GM19238 (cell line): ENCODE results near the gene MNX1.

Source experiments
- DNase-seq: peaks from one replicate; pipeline ENCODE4 v3.0.0; 2011; ENCODE audit warnings: low spot score; ENCODE audit not compliant: insufficient read length

MNX1 gene

DNA sequence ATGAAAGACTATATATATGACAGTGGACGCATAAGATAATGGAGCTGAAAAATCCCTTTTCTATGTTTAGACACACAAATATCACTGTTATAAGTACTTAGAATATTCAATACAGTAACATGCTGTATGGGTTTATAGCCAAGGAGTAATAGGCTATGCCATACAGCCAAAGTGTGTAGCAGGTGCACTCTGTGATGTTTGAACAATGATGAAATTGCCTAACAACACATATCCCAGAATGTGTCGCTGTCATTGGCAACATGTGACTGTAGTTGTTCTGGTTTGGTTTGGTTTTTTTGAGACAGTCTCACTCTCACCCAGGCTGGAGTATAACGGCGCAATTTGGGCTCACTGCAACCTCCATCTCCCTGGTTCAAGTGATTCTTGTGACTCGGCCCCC, 34.8 kb downstream of the MNX1 start:
- DNase-seq, result no peak

- DNase-seq, result no peak
Measured at GRCh38 chr7:156969972-156970420, 40.5 kb downstream of the MNX1 start.

DNA sequence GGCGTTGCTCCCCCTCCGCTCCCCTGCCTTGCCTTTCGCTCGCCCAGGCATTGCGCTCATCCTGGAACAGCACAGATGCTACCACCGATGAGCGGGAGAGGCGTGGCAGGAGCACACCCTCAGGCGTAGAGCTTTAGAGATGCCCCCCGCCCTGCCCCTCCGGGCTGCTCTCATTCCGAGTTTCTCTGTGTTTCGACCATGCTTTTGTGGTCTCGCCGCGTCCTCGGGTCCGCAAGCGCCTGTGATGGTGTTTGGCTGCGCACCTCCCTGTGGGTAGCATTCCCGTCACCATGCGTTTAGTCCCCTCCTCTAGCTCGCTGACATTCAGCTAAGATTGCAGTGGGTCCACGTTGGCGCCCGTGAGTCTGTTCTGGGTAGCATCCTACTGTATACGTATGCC, 42.3 kb downstream of the MNX1 start:
- DNase-seq, result no peak

DNA sequence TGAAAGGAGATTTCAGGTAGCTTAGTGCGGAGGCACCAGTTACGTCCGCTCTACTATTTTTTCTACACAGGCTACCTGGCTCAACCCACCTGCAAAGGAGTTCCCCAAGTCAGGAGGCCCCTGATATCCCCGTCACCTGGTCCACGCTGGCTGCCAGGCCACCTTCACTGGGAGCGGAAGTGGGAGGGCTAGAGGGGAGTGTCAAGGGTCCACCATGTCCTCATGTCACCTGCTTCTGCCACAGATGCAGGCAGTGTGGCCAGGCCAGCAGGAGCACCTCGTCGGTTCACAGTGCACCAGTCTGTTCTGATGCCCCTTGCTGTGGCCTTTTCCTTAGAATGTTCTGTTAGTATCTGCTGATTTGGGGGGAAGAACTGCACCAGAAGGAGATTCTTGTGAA, 44.1 kb downstream of the MNX1 start:
- DNase-seq, result no peak

- DNase-seq, result no peak
Measured at GRCh38 chr7:156964971-156965370, 45.5 kb downstream of the MNX1 start.

DNA sequence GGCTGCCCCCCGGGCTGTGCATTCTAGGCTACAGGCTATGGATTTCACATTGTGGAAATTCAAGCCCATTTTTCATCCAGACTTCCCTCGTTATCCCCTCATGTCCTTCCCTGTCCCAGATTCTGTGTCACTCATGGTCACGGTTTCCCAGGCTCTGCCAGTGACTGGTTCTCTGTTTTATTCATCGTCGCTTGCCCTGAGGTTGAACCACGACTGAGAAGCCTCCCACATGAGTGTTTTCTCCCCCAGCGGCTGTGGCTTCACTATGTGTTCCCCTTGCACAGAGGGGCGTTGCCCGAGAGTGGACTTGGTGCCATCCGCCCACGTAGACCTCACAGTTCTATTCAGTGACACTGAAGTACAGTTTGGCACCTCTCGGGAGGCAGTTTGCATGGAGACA, 47.0 kb downstream of the MNX1 start:
- no peak for DNase-seq

DNA sequence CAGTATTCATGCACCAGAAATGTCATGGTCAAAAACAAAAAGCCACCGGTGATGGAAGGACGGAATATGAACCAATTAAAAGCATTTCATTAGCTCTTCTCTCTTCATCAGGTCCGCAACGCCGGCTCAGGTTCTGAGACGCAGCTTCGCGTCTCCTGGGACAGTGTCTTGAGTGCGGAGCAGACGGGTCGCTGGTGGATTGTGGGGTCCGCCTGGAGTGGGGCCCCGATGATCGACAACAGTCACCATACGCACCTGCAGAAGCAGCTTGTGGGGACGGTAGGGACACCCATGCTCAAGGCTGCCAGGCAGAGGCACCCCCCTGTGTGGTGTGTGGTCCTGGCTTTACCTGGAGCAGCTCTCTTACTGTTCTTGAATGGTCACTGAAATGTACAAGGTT, 47.6 kb downstream of the MNX1 start:
- DNase-seq, result no peak

DNA sequence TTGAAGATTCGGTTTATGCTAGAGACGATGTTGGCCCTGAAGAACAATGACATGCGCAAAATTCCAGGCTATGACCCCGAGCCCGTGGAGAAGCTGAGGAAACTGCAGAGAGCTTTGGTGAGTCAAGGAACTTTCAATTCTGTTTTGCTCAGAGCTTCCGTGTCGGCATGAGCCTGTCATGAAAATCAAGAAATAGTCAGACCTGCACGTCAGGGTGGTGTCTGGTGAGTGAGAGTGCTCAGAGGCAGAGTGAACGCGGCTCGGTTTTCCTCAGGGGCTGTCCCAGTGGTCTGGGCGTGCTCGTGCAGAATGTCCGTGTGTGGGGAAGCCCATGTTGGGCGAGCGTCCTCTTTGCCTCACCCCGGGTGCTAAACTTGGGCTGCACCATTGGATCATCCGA, 48.3 kb downstream of the MNX1 start:
- DNase-seq, result no peak

DNA sequence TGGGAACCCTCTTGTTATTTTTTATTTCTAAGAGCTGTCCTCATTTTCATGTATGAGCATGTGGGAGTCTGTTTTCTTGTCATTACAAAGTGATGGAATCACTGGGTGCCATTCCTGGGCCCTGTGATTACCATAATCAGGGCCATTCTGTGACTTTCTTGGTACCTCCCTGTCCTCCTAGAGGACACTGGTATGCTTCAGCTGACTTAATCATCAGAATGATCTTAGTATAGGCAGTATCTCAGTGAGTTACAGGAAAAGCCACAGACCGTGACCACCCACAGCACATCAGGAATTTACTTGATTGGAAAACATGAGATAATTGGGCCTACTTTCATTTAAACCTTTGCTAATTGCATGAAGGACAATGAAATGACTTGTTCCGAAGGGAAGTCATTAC, 53.7 kb downstream of the MNX1 start:
- DNase-seq, result no peak

DNA sequence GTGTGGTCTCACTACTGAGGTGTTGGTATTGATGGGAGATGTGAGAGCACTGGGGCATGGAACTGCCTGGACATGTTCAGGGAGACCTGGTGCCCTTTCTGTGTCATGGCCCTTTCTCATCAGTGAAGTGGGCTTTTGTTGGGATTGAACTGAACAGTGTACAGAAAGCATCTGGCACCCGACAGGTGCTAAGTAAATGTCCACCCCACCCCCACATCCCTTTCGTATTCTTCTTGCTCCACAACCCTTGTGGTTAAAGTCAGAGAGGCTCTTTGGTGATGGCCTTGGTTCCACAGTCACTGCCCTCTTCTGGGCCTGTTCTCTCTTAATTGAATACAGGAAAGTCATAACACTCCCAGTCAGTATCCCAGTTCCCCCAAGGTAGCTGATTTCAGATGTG, 55.5 kb downstream of the MNX1 start:
- DNase-seq, result no peak
